NCI-H1417 (cell line): ENCODE data around the gene ABCA9.
A peak's percentile ranks its signal among the peaks of the same experiment; 100 is the strongest.
"Not testable (repeated sequence)": the region's sequence is repeated elsewhere in the genome, so short reads cannot be mapped to it uniquely, and the experiment has no call there.

Experiments used
- DNase-seq, 3 experiments: peaks; one replicate each; lab custom pipeline; 2025; lab: John Stamatoyannopoulos, UW

The ABCA9 gene

GRCh38 chr17:69030169-69030568, 30.6 kb downstream of the ABCA9 start:
- no peak for DNase-seq

- no peak for DNase-seq
Measured at GRCh38 chr17:69018687-69019086, 42.0 kb downstream of the ABCA9 start.

- no peak for DNase-seq
Measured at GRCh38 chr17:69018022-69018615, 42.6 kb downstream of the ABCA9 start.

- DNase-seq = no peak
Measured at GRCh38 chr17:69015631-69016030, 45.1 kb downstream of the ABCA9 start.

GRCh38 chr17:69012895-69013805, 47.6 kb downstream of the ABCA9 start:
- no peak for DNase-seq

- no peak for DNase-seq
Measured at GRCh38 chr17:69009930-69010329, 50.8 kb downstream of the ABCA9 start.

GRCh38 chr17:69004759-69005158, 56.0 kb downstream of the ABCA9 start:
- not testable (repeated sequence) for DNase-seq

GRCh38 chr17:68999743-69000142, 61.0 kb downstream of the ABCA9 start:
- not testable (repeated sequence) for DNase-seq

- no peak for DNase-seq
Measured at GRCh38 chr17:68993112-68993511, 67.6 kb downstream of the ABCA9 start.

- DNase-seq = no peak
Measured at GRCh38 chr17:68987966-68988365, 72.8 kb downstream of the ABCA9 start.

- no peak for DNase-seq
Measured at GRCh38 chr17:68981288-68981687, 79.4 kb downstream of the ABCA9 start.

GRCh38 chr17:68973098-68973846, 87.5 kb downstream of the ABCA9 start:
- no peak for DNase-seq

- peak in 1 of 3 experiments; percentile 33 for DNase-seq
Measured at GRCh38 chr17:68972119-68972704, 88.5 kb downstream of the ABCA9 start.

GRCh38 chr17:68969101-68969500, 91.6 kb downstream of the ABCA9 start:
- no peak for DNase-seq

GRCh38 chr17:68963958-68964357, 96.8 kb downstream of the ABCA9 start:
- DNase-seq = no peak

- DNase-seq = no peak
Measured at GRCh38 chr17:68961214-68961882, 99.4 kb downstream of the ABCA9 start.

- peak in 1 of 3 experiments; percentile 6 for DNase-seq
Measured at GRCh38 chr17:68959117-68959516, 101.6 kb downstream of the ABCA9 start.

GRCh38 chr17:68957944-68958343, 102.8 kb downstream of the ABCA9 start:
- no peak for DNase-seq

- DNase-seq = no peak
Measured at GRCh38 chr17:68955181-68955841, 105.4 kb downstream of the ABCA9 start, which contains the start of gene ABCA8. ABCA8 (minus strand) TSS chr17:68955392; CDS start chr17:68942034, 13,358 bp downstream.

GRCh38 chr17:68954146-68954896, 106.4 kb downstream of the ABCA9 start:
- no peak for DNase-seq
